HG02588 (cell line): ENCODE data around the gene ELL3.
"Not testable (repeated sequence)": the region's sequence is repeated elsewhere in the genome, so short reads cannot be mapped to it uniquely, and the experiment has no call there.

ENCODE experiments used
- ATAC-seq: cut with Tn5 transposase; IDR thresholded peaks from one replicate; pipeline ENCODE4 v1.9.1; 2021; ENCODE audit warnings: mild to moderate bottlenecking, moderate library complexity; ENCODE audit not compliant: unreplicated experiment

Gene ELL3

DNA sequence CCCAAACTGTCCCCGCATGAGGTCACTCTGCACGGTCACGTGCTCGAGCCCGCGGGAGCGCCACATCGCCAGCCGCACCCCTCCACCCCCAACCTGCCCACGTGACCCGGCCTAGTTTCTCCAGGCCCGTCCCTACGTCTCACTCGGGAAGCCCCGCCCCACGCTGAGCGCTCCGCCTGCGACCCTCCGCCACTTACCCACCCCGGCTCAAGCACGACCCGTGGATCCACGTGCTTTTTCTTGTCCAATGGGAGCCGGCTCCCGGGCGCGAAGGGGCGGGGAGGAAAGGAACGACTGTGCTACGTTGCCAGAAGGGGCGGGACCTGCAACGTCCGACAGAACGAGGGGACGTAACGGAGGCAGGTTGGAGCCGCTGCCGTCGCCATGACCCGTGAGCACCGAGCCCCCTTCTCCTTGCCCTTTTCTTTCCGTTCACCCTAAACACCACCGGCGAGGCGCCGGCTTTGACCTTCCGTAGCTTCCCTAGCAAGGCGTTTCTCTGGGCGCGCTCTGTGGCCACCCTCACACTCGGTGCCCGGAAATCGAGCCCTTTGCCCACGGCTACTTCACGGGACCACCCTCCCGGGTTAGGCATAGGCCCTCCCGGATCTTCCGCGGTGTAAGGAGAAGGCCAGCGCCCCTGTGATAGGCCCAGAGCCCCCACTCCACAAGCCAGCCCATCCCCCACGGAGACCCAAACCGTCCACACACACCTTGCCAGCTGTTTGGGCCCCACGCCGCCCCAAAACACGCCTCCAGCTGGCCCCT is 15.4 kb upstream of the ELL3 start, which contains the start of gene SERF2:
Gene SERF2, plus strand, starts transcription at position 328 of the 768 bp plus-strand sequence. Its CDS starts 57 bp downstream, at position 385.
- peak; percentile 86 for ATAC-seq

DNA sequence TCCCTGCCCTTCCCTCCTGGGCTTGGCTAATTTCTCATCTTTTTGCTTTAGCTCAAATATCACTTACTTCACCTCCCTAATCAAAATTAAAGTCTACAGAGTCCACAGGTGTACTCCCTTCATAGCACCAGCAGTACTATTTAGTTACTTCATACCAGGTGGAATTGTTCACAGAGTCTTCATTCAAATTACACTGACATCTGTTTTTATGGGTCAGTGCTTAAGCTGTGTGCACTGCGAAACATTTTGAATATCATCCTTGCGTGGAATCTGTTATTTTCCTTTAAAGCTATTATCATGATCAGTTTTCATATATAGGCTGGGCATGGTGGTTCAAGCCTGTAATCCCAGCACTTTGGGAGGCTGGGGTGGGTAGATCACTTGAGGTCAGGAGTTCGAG is 12.6 kb upstream of the ELL3 start:
- ATAC-seq, result no peak

DNA sequence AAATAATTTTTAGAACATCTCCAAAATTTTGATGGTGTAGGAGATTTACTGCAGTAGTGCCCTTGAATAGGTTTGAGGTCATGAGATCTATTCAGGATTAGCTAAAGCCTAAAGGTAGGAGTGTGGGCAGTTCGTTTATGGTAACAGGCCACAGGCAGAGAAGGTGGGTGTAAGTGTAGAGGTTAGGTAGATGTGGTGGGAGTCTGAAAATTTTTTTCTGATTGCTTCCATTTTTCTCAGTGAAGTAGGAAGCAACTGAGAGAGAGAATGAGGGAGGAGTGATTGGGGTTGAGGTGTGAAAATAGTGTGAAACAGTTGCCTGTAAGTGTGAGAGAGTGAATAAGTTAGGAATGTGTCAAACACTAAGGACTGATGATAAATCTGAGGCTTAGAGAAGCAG is 2.2 kb upstream of the ELL3 start:
- ATAC-seq, result no peak

DNA sequence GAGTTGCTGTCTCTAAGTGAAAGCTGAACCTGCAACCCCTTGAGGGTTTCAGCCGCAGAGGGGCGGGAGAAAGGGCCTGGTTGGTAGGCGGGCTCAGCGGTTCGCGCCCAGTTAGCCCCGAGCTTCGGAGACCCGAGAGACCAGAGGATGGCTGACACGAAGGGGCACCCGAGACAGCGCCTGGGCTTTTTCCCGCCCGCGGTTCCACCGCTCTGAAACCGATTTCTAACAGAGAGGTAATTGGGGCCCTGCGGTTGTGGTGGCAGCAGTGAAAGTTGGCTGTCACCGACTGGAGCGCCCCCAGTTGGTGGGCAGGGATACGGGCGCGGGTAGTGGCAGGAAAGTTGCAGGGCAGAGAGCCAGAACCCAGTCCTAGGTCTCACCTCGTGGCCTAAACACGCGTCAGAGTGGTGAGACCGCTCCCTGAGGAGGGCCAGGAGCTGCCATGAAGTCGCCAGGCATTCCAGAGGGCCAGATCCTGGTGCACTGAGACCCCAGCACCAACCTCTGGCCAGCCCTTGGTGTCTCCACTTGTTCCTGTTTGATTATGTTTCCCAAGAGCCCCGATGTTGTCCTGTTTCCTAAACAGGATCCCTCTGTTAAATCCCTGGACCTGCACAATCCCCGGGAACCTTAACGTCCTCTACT is 625 bp upstream of the ELL3 start:
- ATAC-seq, result peak; percentile 32

DNA sequence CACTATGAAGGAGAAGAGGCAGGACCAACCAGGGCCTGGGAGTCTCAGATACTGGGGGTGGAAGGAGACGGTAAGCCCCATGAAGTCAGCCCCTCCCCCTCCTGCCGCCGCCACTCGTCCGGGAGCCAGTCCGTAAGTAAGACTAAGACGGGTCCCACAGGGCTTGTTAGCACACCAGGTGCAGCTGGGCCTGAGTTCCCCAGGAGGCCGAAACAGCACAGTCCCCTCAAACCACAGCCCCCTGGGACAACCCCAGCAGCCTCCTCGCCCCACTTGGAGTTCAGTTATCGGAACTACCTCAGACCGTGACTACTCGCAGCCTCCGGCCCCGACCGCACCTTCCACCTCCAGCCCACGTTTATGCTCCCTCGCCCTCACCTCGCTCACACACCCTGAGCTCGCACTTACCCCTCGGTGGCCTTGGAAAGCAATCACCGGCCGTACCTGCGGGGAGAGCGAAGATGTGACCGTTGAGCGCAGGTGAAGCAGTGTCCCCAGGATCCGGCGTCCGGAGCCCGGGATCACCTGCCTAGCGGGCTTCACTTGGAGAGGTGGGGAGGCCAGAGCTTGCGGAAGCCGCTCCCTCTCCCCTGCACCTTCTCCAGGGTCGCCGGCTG is 557 bp downstream of the ELL3 start:
- peak; percentile 71 for ATAC-seq

DNA sequence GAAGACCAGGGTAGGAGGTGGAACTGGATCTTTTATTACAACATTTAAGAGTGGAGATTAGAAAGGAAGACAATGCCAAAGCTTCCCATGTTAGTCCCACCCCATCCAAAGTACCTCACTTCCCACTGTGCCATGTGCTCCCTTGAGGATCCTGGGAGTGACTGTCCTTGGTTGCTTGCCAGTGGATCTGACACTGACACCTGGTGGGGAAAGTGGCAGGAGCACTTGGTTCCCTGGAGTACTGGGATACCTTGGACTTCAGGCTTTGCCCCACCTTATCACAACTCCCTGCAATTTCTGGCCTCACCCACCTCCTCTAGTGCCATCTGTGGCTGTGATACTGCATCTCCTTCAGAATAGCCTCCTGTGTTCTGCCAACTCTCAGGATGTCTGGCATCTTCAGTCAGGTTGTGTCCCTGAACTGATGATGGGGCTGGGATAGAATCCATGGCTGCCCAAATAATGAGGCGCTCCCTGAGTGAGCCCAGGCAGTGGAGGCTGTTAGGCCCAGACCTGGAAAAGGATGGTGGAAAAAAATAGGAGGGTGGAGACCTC is 1.3 kb downstream of the ELL3 start:
- ATAC-seq, result no peak

DNA sequence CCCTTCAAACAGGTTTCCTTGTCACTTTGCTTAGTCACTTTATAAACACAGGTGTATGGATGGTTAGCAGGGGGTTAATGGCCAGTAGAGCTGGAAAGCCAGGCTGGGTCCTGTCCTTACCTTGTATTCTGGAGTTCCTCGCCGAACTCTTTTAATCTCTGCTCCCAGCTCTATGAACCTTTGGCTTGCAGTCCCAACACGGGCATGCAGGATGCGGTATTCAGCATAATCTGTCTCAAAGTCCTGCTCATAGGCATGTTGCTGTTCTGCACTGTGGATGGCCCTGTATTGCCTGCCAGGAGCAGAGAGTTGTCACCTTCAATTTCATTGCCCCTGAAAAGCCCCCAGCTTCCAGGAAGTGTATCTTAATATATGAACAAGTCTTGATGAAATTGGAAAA is 2.7 kb downstream of the ELL3 start:
- ATAC-seq, result no peak

DNA sequence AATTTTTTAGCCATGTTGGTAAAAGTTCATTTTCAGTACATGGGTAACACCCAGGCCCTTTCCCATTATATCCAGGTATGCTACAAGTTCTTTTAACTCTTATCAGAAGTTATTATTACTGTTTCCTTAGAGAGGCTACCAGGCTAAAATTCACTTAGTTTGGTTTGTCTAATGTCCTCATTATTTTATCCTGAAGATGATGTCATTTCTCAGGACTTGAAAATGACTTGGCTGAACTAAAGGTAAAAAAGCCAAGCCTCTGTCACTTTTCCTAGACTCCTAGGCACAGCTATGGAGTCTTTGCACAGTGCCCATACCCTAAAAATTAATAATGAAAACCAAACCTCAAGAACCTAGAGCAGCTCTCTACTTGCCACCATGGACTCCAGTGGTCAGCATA is 4.1 kb downstream of the ELL3 start:
- no peak for ATAC-seq

DNA sequence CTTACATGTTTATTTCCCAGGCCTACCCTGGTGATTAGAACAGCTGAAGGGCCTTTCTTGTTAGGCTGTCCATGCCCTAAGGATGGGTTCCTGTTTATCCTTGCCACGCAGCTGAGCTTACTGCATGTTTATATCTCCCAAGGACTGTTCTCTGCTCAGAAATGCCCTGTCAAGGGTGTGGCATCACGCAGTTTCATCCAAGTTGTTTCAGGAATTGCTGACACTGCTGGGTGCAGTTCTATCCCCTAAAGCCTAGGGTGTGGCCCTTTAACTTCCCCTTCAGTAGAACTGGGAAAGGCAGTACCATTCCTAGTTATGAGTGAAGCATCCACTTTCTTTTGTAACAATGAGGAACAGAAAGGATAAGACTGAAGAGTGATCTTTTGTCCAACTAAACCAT is 5.0 kb downstream of the ELL3 start:
- no peak for ATAC-seq

DNA sequence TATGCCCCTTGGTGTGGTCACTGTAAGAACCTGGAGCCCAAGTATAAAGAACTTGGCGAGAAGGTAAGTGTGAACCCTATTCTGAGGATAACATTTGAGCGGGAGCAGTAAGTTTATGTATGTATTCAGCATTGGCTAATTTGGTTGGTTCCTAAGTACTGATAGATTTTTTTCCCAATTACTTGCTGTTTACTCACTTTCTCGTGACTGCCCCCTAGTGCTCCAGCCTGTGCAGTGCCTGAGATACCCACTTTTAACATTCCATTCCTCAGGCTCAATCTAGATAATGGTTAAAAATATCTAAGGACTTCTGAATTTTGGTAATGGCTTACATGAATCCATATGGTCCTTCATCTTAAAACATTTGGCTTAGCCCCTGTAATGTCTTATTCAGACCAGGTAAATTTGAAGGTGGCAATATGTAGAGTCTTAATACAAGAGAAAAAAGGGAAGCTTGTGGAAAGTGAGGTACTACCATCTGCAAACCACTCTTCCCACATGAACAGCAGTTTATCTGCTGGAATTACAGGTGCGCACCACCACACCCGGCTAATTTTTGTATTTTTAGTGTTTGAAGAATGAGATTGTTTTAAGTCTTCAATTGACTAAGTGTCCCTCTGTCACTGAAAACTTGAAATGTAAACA is 7.1 kb downstream of the ELL3 start:
- no peak for ATAC-seq

DNA sequence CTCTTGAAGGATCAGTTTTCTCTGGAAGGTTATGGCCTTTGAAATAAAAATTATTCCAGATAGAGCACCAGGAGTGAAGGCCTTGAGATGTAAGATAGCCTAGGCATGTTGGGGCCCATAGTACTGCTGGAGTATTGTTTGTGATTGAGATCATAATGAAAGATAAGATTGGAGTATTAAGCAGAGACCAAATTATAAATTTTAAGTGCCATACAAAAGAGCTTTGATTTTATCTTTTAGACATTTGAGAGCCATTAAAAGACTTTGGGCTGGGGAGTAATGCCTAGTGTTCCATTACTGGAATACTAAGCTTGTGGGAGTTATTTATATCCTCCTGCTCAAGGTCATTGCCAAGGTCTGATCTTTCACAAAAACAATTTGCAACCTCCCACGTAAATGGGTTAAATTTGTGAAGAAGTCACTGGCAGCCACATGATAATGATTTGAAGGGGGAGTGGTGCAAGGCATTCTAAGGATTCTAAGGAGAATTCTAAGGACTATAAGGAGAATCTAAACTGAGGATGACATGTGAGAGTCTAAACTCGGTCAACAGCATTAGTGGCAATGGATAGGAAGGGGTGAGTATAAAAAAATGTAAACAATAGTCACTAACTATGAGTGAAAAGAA is 12.8 kb downstream of the ELL3 start:
- no peak for ATAC-seq

DNA sequence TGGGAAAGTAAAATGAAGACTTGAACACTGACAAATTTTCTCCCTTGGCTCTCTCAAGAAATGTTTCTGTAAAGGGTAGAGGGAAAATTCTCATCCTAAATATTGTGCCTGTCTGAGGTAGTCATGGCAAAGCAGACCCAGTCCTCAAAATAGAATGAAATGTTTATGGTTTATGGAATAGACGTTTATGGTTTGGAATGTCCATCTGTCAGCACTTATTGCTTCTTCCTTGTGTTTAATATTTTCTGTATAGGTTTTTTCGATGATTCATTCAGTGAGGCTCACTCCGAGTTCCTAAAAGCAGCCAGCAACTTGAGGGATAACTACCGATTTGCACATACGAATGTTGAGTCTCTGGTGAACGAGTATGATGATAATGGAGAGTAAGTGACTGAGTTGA is 13.9 kb downstream of the ELL3 start:
- ATAC-seq, result no peak

DNA sequence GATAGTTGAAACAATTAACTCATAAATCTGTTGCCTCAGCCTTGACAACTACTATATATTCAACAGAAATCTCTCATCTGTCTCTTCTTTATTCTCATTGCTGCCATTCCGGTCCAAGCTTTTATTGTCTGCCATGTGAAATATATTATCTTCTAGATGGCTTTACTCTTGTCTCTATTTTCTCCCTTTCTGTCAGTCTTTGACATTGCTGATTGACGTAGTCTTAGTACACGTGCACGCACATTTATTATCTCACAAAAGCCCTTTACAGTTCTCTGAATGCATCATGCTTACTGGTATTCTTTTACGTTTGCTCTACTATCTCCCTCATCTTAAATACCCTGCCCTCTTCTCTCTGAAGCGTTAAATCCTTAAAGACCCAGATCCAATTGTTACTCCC is 24.9 kb downstream of the ELL3 start:
- ATAC-seq, result no peak

DNA sequence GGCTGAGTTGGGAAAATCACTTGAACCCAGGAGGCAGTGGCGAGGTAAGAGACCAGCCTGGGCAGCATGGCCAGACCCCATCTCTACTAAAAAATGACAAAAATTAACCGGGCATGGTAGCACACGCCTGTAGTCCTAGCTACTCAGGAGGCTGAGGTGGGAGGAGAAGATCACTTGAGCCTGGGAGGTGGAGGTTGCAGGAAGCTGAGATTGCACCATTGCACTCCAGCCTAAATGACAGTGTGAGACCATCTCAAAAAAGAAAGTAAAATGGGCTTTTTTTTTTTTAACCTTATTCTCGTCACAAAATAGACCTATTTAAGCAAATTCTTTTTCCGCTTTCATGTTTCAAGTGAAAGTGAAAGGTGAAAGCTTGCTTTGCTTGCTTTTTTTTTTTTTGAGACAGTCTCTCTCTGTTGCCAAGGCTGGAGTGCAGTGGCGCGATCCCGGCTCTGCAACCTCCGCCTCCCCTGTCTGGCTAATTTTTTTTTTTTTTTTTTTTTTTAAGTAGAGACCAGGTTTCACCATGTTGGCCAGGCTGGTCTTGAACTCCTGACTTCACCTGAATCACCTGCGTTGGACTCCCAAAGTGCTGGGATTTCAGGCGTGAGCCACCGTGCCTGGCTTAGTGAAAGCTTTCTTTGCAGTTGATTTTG is 26.9 kb downstream of the ELL3 start:
- no peak for ATAC-seq

DNA sequence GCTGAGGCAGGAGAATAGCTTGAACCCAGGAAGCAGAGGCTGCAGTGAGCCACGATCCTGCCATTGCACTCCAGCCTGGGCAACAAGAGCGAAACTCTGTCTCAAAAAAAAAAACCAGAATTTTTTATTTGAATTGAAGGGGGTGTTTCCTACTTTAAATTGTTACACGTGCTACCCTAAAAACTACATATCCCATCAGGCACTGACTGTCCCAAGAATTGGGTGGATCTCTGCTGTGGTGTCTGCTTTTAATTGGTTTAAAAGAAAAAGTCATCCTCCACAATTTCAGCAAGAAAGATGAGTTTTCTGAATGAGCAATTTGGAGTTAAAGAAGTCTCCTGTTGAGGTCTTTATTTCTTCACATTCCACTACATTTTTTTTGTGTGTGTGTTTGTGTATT is 28.4 kb downstream of the ELL3 start:
- no peak for ATAC-seq

DNA sequence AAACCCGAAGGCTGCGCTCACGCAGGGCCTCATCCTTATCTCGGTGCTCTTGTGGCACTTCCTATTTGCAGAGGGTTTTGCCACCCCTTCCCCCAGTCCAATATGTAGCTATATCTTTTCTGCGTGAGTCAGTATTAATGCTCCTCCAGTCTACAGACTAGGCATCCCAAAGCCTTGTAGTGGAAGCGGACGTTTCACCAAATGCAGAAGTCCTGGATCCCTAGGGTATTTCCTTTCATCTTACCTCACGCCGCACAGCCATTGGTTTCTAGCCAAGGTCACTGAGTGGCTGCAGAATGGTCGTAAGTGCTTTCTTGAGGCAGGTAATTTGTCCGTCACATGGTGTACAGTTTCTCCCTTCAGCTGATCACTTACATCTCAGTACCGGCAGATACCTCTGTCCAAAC is 29.9 kb downstream of the ELL3 start:
- ATAC-seq, result peak; percentile 1

DNA sequence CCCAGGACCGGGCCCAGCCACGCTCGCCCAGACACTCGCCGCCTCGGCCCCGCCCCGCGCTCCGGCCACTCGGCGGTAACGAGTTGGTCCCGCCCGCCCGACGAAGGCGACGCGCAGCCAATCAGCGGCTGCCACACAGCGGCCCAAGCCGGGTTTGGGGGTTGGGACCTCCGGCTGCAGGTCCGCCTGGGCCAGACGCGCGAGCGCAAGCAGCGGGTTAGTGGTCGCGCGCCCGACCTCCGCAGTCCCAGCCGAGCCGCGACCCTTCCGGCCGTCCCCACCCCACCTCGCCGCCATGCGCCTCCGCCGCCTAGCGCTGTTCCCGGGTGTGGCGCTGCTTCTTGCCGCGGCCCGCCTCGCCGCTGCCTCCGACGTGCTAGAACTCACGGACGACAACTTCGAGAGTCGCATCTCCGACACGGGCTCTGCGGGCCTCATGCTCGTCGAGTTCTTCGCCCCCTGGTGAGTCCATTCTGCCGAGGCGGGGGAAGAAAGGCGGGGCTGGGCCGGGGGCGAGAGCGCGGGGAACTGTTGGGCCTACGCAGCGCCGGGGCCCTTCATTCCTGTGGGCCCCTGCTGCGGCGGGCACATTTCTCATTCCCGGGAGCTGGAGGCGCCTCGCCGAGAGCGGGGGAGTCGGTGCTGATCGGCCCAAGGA is 30.4 kb downstream of the ELL3 start, which contains the start of gene PDIA3:
Gene PDIA3, plus strand, starts transcription at position 194 of the 658 bp plus-strand sequence. Its CDS starts 102 bp downstream, at position 296.
- ATAC-seq, result peak; percentile 81

DNA sequence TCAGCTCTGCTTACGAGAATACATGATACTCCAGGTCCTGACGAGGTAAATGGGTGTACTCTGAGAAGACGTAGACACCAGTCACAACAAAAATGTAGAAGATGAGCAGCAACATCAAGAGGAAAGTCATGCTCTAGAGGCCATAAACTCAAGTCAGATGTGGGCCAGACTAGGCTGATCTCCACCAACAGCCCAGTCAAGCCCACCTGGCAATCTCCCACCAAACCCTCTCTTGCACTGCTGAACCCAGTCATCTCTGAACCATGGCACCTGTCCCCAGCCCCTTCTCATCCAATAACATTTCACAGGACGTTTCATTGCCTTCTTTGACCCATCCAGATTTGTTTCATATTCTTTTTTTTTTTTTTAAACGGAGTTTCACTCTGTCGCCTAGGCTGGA is 41.4 kb downstream of the ELL3 start:
- no peak for ATAC-seq

DNA sequence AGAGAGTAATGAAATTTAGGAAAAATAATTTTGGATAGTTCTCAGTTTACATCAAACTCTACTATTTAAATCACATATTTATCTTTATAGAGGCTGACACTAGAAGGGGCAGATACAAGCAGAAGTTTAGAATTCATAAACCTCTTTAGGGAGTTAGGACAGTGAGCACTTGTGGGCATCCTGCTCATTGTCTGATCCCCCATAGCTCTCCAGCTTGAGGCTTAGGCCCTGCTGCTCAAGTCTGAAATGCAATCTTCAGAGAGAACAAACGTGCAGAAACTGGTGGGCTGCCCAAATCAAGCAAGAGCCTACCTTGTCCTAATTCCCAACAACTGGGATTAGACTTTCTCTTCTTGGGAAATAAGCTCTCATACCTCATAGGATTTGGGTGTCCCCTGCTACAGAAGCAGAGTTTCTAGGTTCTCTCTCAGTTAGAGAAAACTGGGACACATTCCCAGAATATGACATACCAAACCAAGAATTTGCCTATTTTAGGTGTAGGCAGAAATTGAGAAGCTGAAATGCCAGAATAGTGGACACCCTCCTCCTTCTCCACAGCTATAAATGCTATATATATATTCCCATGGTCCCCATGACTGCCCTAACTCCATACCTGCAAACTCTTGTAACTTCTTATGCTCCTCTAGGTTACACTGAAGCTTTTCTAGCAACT is 48.6 kb downstream of the ELL3 start:
- not testable (repeated sequence) for ATAC-seq
